Activated T-cell treated with anti-CD3 and anti-CD28 coated beads, Interleukin-2, amount 50 U/mL, for 1 hour (primary cell): ENCODE data around the gene ACO1.
"Not testable (repeated sequence)": the region's sequence is repeated elsewhere in the genome, so short reads cannot be mapped to it uniquely, and the experiment has no call there.

Experiments used
- DNase-seq: peaks from one replicate; pipeline ENCODE4 v3.0.0-alpha.2; 2020

The ACO1 gene

GRCh38 chr9:32384364-32385151 lies at the start of gene ACO1:
ACO1 (plus strand) TSS chr9:32384643; CDS start chr9:32405507, 20,864 bp downstream.
- DNase-seq: peak; percentile 91

- no peak for DNase-seq
These were observed 49.2 kb upstream of the ACO1 start for GRCh38 chr9:32334916-32335895.

DNA sequence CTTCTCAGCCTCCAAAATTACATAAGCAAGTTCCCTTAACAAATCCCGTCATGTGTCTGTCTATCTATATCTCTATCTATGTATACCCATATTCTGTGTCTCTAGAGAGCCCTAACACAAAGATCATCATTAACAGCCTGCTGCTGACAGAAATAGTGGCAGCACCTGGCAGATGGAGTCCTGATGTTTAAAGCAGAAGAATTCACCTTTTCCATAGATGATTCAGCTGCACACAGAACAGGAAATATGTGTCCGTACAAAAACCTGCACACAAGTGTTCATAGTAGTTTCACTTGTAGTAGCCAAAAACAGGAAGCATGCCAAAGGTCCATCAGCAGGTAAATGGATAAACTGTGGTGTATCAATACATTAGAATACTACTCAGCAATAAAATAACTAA lies 45.0 kb upstream of the ACO1 start:
- no peak for DNase-seq

DNA sequence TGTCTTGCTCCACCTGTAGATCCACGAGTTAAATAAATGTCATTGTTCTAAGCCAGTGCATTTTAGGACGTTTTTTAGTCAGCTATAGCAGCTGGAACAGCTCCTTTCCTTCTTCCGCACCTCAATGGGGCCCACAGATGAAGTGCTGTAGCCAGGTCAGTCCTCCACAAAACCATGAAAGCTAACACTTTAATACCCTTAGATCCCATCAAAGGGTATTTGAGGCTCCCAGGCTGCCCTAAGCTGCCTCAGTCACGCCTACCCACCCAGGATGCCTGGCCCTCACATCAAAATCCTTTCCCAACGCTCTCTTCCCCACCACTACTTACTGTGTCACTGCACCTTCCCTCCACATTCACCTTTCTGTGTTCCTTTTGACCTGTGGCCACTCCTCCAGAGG lies 44.1 kb upstream of the ACO1 start:
- DNase-seq: no peak

GRCh38 chr9:32344551-32345182 lies 39.8 kb upstream of the ACO1 start:
- no peak for DNase-seq

- DNase-seq: no peak
These were observed 39.2 kb upstream of the ACO1 start for GRCh38 chr9:32345243-32345642.

DNA sequence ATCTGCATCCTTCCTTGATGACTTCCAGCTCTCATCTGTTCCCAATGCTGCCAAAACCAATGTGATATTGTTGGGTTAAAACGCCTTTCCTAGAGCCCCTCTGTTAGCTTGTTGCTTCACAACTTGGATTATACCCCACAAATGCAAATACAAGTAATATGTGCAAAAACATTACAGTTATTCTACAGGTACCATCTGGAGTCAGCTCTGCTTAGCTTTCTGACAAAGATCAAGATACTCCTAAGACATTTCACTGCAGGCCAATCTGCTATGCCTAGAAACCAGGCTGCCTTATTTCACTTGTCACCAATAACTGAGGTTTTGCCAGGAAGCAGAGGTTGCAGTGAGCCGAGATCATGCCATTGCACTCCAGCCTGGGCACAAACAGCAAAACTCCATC lies 36.9 kb upstream of the ACO1 start:
- DNase-seq: no peak

GRCh38 chr9:32348106-32348695 lies 36.2 kb upstream of the ACO1 start:
- DNase-seq: no peak

DNA sequence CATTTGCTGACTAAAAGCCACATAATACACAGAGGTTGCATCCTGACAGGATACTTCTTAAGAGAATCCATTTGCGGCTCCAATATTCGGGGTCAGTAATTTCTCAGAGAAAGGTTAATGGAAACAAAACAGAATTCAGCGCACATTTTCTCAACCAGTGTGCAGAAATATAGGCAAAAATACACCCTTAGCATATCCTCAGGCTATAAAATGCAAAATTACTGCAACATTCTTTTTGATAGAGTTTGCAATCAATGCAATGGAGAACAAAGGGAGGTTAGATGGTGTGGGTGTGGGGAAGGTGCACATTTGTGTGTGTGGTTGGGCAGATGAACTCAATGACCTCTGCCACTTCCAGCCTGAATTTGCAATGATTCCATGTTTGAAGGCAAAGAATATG lies 35.4 kb upstream of the ACO1 start:
- no peak for DNase-seq

- no peak for DNase-seq
These were observed 33.8 kb upstream of the ACO1 start for GRCh38 chr9:32350682-32351081.

DNA sequence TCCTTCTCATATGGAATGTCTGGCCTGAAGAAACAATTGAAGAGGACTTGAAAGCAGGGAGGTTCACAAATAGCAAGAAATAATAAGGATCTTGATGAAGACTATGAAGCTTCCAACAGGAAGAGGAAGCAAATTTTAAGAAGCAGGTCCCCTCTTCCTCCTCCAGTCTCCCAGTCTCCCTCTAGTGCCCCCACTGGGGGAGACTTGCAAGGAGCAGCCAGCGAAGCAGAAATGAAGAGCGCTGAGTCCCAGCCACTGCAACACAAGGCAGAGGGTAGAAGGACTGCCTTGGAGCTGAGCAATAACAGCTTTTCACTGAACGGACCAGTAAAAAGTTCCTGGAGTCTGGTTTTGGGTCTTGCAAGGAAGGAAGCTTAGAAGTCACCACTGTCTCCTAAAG lies 32.6 kb upstream of the ACO1 start:
- no peak for DNase-seq

- not testable (repeated sequence) for DNase-seq
These were observed 31.0 kb upstream of the ACO1 start for GRCh38 chr9:32353476-32353875.

- no peak for DNase-seq
These were observed 25.0 kb upstream of the ACO1 start for GRCh38 chr9:32359452-32359851.

- no peak for DNase-seq
These were observed 23.3 kb upstream of the ACO1 start for GRCh38 chr9:32360983-32361673.

- DNase-seq: no peak
These were observed 13.2 kb upstream of the ACO1 start for GRCh38 chr9:32371279-32371678.

- no peak for DNase-seq
These were observed 12.8 kb upstream of the ACO1 start for GRCh38 chr9:32371679-32372078.

GRCh38 chr9:32376285-32376684 lies 8.2 kb upstream of the ACO1 start:
- no peak for DNase-seq

DNA sequence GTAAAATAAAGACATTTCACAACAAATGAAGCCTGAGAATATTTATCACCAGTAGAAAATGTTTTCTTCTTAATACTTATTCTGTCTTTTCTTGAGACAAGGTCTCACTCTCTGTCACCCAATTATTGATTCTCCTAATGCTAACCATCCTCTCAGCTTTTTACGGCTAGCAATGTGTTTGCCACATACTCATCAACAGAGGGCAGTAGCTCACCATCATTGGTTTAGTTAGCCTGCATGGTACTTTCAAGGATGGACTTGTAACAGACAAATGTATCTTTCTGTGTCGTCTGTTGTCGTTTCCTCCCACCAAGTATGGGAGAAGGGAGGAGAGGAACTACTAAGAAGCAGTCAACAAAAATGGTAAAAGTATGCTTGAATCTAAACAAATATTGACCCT lies 5.9 kb upstream of the ACO1 start:
- DNase-seq: no peak

DNA sequence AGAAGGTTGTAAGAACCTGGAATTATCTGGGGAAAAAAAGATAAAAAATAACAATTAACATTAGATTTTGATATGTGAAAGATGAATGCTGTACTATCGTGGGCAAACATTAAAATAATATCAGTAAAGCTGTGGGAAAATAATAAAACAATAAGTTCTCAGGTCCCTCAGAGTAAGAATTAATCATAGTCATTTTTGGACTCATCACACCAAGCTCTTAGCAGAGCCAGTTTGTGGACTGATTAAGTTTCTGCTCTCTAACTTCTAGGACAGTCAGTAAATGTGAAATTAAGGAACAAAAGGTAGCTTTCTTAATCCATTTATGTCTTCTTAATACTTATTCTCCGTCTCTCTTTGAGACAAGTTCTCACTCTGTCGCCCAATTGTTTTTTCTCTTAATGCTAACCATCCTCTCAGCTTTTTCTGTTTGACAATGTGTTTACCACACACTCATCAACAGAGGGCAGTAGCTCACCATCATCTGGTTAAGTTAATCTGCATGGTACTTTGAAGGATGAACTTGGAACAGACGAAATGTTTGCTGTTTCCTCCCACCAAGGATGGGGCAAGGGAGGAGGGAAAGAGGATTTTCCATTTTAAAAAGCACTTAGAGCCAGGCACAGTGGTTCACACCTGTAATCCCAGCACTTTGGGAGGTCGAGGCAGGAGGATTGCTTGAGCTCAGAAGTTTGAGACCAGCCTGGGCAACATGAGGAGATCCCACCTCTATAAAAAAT lies 5.3 kb upstream of the ACO1 start:
- no peak for DNase-seq

DNA sequence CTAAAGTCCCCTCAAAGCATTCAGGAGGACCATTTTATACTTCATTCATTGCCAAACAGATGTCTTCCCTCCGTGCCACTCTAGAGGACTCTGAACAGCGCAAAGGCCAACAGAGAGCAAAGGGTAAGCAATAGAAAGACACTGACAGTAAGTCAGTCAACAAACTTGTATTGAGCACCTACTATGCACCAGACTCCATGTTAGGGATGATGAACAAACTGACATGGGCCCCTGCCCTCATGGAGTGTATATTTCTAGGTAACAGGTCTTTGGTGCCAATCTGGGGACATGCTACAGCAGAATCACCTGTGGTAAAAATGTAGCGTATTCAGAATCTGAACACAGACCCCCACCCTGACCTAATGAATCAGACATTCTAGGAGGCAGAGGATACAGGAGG lies 3.5 kb upstream of the ACO1 start:
- DNase-seq: no peak

- DNase-seq: no peak
These were observed 1.7 kb upstream of the ACO1 start for GRCh38 chr9:32382565-32383320.
